Esophagus squamous epithelium (tissue), 4 donors: ENCODE results near the gene EVA1A.

Experiments used
- CTCF ChIP-seq, 6 experiments: fragments of 450-650 bp in 4 of 6; fragments of 200-600 bp in 2 of 6; sonication (generic) in 2 of 6; IDR thresholded peaks; one replicate each; pipeline ENCODE4 v1.5.1; 2016 to 2019; ENCODE audit warnings: antibody characterized with exemption in 6 of 6, mild to moderate bottlenecking in 4 of 6, moderate library complexity in 4 of 6
- POLR2A ChIP-seq, 4 donors: fragments of 450-650 bp; IDR thresholded peaks; one replicate each; pipeline ENCODE4 v1.6.1; 2017; ENCODE audit warnings: antibody characterized with exemption in 4 of 4, mild to moderate bottlenecking in 4 of 4, moderate library complexity in 3 of 4

GRCh38 chr2:75559680-75560021 lies 1.1 kb downstream of the EVA1A start:
- TF ChIP-seq CTCF (IDR thresholded peaks at IDR 0.05) (no peak), POLR2A (IDR thresholded peaks at IDR 0.05) (no peak)
